Stimulated activated memory B cell treated with anti-CD40 and anti-IgM and Interleukin-4, amounts not matched to agents 10 μg/mL and 1 μg/mL and 100 μg/mL, for 72 hours (primary cell): ENCODE data around the gene CES3.

Source experiments
- ATAC-seq: fragments of 150-1000 bp; cut with Tn5 transposase; 2 replicates; pipeline ENCODE4 v1.10.0; 2021
- H3K27ac Mint-ChIP-seq: one replicate; pipeline ENCODE4 v1.8.0; 2022; ENCODE audit warnings: mild to moderate bottlenecking, mixed read lengths
- H3K27me3 Mint-ChIP-seq: one replicate; pipeline ENCODE4 v1.8.0; 2022; ENCODE audit warnings: mixed read lengths
- H3K36me3 Mint-ChIP-seq: one replicate; pipeline ENCODE4 v1.8.0; 2022; ENCODE audit warnings: mixed read lengths
- H3K4me1 Mint-ChIP-seq: one replicate; pipeline ENCODE4 v1.8.0; 2022; ENCODE audit warnings: mixed read lengths
- H3K4me3 Mint-ChIP-seq: one replicate; pipeline ENCODE4 v1.8.0; 2022; ENCODE audit warnings: mild to moderate bottlenecking, moderate library complexity, mixed read lengths
- H3K9me3 Mint-ChIP-seq: one replicate; pipeline ENCODE4 v1.8.0; 2022; ENCODE audit warnings: mixed read lengths

The CES3 gene

DNA sequence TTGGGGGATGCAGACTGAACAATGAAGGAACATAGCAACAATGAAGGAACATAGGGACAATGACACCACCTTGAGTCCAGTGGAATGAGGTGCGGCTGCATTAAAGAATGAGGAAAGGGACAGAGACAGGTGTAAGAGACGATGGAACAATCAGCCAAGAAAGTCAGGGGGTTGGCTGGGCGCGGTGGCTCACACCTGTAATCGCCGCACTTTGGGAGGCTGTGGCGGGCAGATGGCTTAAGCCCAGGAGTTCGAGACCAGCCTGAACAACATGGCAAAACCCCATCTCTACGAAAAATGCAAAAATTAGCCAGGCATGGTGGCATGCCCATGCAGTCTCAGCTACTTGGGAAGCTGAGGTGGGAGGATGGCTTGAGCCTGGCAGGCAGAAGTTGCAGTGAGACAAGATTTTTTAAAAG is 54.3 kb downstream of the CES3 start:
- H3K36me3 Mint-ChIP-seq = no peaks in the 10 kb centered on the region
- no peak overlapping the region for H3K27ac Mint-ChIP-seq
- ATAC-seq = no peak
- H3K4me1 Mint-ChIP-seq = peaks cover 15% of the 10 kb centered on the region
- H3K9me3 Mint-ChIP-seq = no peaks in the 10 kb centered on the region
- no peak overlapping the region for H3K4me3 Mint-ChIP-seq
- H3K27me3 Mint-ChIP-seq = peaks cover 9% of the 10 kb centered on the region

DNA sequence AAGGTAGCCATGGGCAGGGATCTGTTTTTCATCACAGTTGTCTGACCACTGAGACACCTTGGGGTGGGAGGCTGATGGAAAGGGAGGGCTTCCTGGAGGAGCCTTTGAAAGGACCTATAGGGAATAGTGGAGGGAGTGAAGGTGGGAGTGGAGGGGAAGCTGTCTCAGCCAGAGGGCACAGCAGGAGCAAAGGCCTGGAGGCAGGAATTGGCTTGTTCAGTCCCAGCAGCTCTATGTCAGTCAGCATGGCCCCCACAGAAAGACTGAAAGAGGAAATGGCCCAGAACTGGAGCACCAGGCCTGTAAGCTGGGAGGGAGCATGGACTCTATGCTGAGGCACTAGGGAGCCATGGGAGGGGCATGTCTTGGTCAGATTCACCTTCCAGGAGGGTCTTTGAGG is 55.1 kb downstream of the CES3 start:
- Mint-ChIP-seq H3K27me3 (peaks cover 15% of the 10 kb centered on the region), H3K27ac (no peak overlapping the region), H3K4me1 (peaks cover 19% of the 10 kb centered on the region), H3K9me3 (no peaks in the 10 kb centered on the region), H3K36me3 (no peaks in the 10 kb centered on the region), H3K4me3 (no peak overlapping the region)
- ATAC-seq = no peak

DNA sequence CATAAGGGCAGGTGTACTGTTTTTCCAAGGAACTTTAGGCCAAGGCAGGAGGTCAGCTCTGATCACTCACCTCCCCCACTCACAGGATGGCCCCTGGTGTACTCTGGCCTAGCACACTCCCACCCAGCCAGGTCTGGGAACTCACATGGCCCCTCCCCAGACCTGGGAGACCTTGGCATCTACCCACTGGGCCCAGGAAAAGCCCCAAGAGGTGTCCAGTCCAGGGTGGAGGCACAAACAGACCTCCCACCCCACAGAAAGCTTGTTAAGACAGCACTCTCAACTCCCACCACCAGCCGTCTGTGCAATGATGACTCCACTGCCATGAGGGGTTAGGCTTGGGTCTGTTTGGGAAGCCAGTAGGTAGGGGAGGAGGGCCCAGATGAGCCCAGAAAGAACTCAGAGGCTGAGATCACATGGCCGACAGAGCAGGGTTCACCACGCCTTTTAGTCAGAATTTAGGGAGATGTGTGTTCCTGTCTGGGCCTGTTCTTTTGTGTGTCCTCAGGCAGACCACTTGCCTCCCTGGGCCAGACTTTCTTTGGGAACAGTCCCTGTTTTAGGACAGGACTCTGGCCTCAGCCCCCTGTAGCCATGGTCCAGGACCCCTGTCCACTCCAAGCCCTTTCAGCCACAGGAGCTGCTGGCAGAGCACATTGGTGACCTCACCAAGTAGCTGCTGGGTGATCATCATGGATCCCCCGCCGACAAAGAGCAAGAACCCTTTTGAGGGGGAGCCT is 55.8 kb downstream of the CES3 start:
- no peaks in the 10 kb centered on the region for H3K9me3 Mint-ChIP-seq

DNA sequence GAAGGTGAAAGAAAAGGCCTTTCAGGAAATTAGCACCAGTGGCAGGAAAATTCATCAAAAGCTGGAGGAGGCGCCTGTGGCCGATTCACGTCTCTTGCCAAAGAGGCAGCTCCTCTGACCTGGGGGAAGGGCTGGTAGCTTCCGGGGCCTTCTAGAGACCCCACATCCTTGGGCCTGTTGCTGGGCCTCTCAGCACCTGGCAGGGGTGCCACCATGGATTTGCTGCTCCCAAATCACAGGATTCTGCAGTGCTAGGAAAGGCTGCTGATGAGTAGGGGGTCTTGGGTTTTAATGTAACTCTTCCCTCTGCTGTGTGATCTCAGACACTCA is 56.3 kb downstream of the CES3 start:
- Mint-ChIP-seq H3K4me3 (no peak overlapping the region), H3K27me3 (peaks cover 19% of the 10 kb centered on the region), H3K27ac (no peak overlapping the region), H3K9me3 (no peaks in the 10 kb centered on the region), H3K4me1 (peaks cover 21% of the 10 kb centered on the region), H3K36me3 (no peaks in the 10 kb centered on the region)
- no peak for ATAC-seq

More for the DNA sequence above, 55.8 kb downstream of the CES3 start:
- no peak overlapping the region for H3K27ac Mint-ChIP-seq
- no peaks in the 10 kb centered on the region for H3K36me3 Mint-ChIP-seq
- H3K27me3 Mint-ChIP-seq = peaks cover 19% of the 10 kb centered on the region
- H3K4me1 Mint-ChIP-seq = peaks cover 21% of the 10 kb centered on the region
- H3K4me3 Mint-ChIP-seq = no peak overlapping the region
- ATAC-seq = no peak

DNA sequence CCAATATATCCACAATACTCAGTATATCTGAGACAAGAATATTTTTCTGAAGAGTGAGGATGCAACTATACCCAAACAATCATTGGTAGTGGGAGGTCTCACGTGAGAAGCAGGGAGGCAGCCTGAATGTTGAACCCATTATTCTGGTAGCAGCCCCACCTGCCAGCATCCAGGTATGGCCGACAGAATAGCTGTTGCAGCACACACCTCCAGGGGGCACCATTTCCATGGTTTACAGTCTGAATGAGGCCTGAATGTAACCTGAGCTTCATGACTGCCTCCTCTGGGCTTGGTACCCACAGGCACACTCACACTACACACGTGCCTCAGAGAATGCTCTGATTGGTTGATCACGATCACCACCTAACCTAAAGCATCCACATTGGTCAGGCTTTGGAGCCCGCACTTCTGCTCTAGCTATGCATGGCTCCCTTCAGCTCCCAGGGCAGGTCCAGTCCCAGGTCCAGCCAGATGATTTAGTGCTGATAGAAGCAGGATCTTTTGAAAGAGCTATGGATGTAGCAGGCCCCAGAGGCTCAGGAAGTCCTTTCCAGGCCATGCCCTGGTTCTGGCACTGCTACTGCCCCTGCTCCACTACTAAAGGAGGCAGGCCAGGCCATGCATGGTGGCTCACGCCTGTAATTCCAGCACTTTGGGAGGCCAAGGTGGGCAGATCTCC is 56.9 kb downstream of the CES3 start:
- Mint-ChIP-seq H3K27me3 (peaks cover 19% of the 10 kb centered on the region), H3K27ac (no peak overlapping the region), H3K9me3 (no peaks in the 10 kb centered on the region), H3K36me3 (no peaks in the 10 kb centered on the region), H3K4me3 (no peak overlapping the region), H3K4me1 (peaks cover 21% of the 10 kb centered on the region)
- ATAC-seq = peak; percentile 88

DNA sequence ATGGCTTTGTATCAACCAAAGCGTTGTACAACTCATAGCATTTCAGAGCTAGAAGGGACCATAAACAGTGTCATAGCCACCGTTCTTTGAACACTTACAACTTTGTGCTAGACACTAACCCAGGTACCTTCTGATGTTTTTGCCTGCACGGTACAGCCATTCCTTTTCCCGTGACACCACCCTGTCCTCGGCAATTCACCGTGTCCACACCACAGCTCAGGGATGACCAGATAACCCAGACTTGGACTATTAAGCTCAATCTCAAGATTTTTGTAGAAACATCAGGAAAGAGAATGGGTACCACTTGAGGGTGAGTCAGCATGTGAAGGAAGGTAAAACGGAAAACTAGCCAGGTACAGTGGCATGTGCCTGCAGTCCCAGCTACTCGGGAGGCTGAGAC is 58.1 kb downstream of the CES3 start:
- no peak overlapping the region for H3K4me3 Mint-ChIP-seq
- peaks cover 15% of the 10 kb centered on the region for H3K4me1 Mint-ChIP-seq
- no peaks in the 10 kb centered on the region for H3K9me3 Mint-ChIP-seq
- ATAC-seq = no peak
- no peaks in the 10 kb centered on the region for H3K36me3 Mint-ChIP-seq
- H3K27me3 Mint-ChIP-seq = peaks cover 19% of the 10 kb centered on the region
- H3K27ac Mint-ChIP-seq = no peak overlapping the region

GRCh38 chr16:67021321-67021720 is 60.3 kb downstream of the CES3 start:
- Mint-ChIP-seq H3K4me1 (peaks cover 6% of the 10 kb centered on the region), H3K27ac (no peak overlapping the region)

DNA sequence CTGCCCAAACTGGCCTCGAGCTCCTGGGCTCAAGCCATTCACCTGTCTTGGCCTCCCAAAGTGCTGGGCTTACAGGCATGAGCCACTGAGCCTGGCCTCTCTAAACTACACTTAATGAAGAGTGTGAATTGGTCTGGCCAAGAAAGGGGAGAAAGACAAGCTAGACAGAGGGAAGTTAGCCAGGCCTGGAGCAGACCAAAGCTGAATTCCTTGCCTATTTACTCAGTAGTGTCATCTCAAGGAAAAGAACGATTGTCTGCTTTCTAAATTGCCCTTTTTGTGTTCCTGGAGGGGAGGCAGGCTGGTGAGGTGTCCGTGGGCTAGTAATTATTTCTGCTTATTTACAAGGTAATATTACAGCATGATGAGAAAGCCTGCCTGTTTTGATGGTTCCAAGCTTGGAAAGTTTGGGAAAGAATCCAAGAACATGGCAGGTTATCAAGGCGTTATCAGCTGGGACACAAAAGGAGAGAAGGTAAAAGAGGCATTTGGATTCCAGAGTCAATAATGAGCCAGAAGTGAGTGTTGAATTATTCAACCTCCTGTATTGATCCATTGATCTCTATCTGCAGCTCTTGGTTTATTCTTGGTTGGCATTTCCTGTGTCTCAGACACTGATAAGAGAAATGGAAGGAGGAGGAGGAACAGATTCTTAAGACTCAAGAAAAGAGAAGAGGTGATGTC is 61.6 kb downstream of the CES3 start:
- Mint-ChIP-seq H3K4me1 (peaks cover 6% of the 10 kb centered on the region), H3K27ac (no peak overlapping the region), H3K4me3 (no peak overlapping the region), H3K36me3 (no peaks in the 10 kb centered on the region), H3K9me3 (no peaks in the 10 kb centered on the region), H3K27me3 (peaks cover 10% of the 10 kb centered on the region)
- ATAC-seq = no peak

More at GRCh38 chr16:67021321-67021720, 60.3 kb downstream of the CES3 start:
- no peak overlapping the region for H3K4me3 Mint-ChIP-seq
- H3K27me3 Mint-ChIP-seq = peaks cover 10% of the 10 kb centered on the region
- H3K36me3 Mint-ChIP-seq = no peaks in the 10 kb centered on the region
- no peaks in the 10 kb centered on the region for H3K9me3 Mint-ChIP-seq
- no peak for ATAC-seq

- Mint-ChIP-seq H3K4me1 (peaks cover 6% of the 10 kb centered on the region), H3K4me3 (no peak overlapping the region), H3K27me3 (peaks cover 10% of the 10 kb centered on the region), H3K9me3 (no peaks in the 10 kb centered on the region), H3K36me3 (no peaks in the 10 kb centered on the region), H3K27ac (no peak overlapping the region)
- ATAC-seq = no peak
These were observed 62.6 kb downstream of the CES3 start for GRCh38 chr16:67023689-67024088.
